Posterior cingulate gyrus (tissue), 11 donors: Measurements from ENCODE around the gene MT1A.

Experiments used
- DNase-seq, 10 donors: peaks; one replicate each; pipeline versions ENCODE4 v3.0.0 to v3.0.0-alpha.2; 2020 to 2021; ENCODE audit warnings: mixed read lengths in 3 of 10
- intact Hi-C: fragments of 100-400 bp; cut with DNase I; formaldehyde crosslinking; loops from one replicate; pipeline ENCODE4 v1.15.1; 2023

The MT1A gene

DNA sequence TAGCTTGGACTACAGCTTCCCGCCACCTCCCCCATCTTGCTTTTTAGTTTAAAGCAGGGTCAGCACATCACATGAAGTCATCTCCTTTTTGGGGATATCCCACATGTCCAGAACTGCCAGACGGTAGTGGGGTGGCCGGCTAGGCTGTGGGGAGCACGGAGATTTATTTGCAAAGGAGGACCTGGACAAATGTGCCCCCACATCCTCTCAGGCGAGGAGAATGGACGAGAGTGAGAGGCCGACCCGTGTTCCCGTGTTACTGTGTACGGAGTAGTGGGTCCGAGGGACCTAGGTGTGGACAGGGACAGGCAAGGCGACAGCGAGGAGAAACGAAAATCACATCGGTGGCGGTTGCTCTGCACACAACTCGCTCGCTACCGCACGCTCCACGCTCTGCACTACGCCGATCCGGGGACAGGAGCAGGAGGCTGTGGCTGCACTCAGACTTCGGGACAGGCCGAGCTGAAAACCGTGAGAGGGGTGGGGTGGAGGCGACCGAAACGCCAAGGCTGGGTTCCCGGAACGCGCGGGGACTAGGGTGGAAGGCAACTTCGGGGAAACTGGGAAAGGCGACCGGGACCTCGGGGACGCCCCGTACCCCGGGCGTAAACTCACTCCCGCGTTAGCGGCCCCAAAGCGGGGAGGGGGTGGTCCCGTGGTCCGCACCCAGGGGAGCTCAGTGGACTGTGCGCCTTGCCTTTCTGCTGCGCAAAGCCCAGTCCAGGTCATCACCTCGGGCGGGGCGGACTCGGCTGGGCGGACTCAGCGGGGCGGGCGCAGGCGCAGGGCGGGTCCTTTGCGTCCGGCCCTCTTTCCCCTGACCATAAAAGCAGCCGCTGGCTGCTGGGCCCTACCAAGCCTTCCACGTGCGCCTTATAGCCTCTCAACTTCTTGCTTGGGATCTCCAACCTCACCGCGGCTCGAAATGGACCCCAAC lies at the start of gene MT1A:
TSS of gene MT1A (plus strand) at position 853 of the 937 bp plus-strand sequence. CDS start at position 926, 73 bp downstream.
- intact Hi-C loops: no loop called here
- DNase-seq: peak in 2 of 10 donors; percentile 31 to 89

DNA sequence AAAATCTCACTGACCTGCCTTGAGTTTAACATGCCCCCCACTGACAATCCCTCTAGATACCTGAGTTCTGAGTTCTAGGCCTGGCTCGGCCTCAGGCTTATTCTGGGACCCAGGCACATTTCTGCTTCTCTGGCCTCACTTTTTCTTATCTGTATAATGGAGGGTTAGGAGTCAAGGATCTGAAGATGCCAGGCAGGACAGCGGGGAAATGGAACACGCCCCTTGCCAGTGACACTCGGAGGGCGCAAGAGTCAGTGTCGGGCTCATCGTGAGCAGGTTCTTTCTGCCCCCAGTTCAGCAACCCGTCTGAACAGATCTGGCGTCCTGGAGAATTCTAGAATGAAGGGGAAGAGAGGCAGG lies 49.7 kb upstream of the MT1A start:
- intact Hi-C loops: no loop called here
- DNase-seq: no peak

DNA sequence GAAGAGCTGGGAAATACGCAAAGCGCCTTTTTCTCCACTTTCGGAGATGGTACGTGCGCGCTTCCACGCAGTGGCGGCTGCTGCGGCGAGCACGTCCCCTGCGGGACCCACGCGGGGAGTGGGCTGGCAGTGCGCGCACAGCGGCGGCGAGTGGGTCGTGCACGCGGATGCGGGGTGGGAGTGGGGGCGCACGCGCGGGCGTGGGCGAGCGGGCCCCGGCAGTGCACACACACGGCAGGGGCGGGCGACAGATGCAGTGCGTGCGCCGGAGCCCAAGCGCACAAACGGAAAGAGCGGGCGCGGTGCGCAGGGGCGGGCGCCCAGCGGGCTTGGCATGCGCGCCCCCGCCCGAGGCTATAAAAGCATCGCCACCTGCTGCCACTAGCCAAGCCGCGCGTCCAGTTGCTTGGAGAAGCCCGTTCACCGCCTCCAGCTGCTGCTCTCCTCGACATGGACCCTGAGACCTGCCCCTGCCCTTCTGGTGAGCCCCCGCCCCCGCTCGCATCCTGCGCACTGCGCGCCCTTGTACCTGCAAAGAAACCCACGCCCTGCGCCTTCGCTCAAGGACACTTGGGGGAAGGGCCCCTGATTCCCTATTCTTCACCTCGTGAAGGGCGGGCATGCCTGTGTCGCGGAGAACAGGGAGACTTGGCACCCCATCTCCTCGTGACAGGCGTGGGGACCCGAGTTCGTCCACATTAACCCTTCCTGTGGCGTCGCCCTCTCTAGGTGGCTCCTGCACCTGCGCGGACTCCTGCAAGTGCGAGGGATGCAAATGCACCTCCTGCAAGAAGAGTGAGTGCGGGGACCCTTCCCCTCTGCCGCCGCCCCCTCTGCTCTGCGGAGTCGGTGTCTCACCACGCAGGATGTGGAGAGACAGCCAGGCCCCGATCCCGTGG lies 49.1 kb upstream of the MT1A start, which contains the start of gene MT3:
TSS of gene MT3 (plus strand) at position 388 of the 899 bp plus-strand sequence. CDS start at position 451, 63 bp downstream.
- intact Hi-C loops: no loop called here
- peak; percentile 74 to 98 (median 87) for DNase-seq

DNA sequence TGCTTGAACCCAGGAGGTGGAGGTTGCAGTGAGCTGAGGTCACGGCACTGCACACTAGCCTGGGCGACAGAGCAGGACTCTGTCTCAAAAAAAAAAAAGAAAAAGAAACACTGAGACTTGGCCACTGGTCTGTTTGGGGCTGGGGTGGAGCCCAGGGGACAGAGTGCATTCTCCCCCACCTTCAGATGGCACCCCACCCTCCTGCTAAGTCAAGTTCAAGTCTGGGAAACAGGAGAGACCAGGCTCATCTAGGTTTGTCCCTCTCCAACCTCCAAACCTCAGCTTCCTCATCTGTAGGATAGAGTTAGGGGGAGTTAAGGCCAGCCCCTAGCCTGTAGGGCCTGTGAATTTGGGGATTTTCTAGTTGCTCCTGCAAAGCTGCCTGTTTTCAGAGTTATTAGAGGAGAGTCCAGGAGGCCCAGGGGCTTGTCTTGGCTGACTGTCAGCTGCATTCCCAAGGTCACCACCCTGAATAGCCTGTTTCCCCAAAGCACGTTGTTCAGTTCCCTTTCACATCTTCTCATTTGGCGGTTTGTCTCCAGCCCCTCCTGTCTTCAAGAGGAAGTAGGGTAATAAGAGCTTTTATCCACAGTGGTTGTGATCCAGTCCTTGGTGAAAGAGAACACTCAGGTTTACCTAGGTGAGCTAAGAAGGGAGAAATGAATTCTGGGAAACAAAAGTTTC lies 46.9 kb upstream of the MT1A start:
- no peak for DNase-seq
- intact Hi-C loops: no loop called here

DNA sequence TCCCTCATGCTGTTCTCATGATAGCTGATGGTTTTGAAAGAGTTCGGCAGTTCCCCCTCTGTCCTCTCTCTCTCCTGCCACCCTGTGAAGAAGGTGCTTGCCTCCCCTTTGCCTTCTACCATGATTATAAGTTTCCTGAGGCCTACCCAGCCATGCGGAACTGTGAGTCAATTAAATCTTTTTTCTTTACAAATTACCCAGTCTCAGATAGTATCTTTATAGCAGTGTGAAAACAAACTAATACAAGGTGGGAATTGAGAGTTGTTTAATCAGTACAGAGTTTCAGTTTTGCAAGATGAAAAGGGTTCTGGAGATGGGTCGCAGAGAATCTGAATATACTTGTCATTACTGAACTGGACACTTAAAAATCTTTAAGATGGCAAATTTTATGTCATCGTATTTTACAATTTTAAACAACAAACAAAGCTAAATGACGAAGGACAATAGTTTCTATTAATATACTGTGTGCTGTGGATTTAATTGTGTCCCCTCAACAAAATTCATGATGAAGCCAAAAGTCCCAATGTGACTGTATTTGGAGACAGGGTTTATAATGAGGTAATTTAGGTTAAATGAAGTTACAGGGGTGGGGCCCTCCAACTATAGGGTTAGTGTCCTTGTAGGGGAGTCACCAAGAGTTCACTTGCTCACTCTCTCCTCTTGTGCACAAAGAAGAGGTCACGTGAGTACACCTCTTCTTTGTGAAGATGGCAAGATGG lies 44.7 kb upstream of the MT1A start:
- intact Hi-C loops: no loop called here
- no peak for DNase-seq

DNA sequence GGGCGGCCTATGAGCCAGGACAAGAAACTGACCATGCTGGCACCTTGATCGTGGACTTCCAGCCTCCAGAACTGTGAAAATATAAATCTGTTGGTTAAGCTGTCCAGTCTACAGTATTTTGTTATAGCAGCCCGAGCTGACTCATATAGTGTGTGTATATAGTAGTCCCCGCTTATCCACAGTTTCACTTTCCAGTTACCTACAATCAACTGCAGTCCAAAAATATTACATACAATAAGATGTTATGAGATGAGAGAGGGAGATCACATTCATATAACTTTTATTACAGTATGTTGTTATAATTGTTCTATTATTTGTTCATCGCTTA lies 44.2 kb upstream of the MT1A start:
- intact Hi-C loops: no loop called here
- no peak for DNase-seq

DNA sequence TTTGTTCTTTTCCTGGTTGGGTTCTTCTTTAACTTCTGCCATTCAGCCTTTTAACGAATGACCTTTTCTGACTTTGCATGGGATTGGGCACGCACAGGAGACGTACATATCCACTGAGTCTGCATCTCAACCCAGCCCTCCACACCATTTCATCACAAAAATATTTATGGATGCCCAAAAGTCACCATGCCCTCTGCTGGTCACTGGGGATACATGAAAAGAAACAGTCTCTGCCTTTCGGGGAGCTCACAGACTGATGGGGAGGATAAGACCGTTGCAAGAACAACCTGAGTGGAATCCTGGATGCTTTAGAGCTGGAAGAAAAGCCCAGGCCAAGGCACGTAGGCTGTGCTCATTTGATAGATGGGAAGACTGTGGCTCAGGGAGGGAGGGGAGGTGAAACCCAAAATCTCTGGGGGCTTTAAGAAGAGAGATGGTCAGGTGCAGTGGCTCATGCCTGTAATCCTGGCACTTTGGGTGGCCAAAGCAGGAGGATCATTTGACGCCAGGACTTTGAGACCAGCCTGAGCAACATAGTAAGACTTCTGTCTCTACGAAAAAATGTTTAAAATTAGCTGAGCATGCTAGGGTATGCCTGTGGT lies 38.0 kb upstream of the MT1A start:
- intact Hi-C loops: loop anchor here (2.0 to 10.0 kb wide), 2 partner anchors 86 to 156 kb away; no protein-coding TSS in a partner anchor
- DNase-seq: peak in 5 of 10 donors; percentile 39 to 90 (median 53)

DNA sequence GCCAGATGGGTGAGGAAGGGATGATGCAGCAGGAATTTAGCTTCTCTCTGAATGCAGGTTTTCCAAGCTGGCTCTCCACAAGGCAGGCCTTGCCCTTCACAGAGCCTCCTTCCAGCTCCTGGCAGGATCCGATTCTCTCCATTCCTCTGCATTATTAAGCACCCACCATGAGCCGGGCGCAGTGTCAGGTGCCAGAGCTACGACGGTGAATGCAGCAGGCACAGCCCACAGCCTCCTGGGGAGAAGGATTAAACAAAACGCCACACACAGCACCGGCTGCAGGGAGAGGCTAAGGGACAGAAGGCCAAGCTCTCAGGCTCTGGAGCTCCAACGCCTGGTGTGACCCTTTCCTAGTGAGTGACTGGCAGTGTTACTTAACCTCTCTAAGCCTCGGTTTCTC lies 37.1 kb upstream of the MT1A start:
- intact Hi-C loops: loop anchor here (2.0 to 10.0 kb wide), 2 partner anchors 87 to 157 kb away; no protein-coding TSS in a partner anchor
- no peak for DNase-seq

DNA sequence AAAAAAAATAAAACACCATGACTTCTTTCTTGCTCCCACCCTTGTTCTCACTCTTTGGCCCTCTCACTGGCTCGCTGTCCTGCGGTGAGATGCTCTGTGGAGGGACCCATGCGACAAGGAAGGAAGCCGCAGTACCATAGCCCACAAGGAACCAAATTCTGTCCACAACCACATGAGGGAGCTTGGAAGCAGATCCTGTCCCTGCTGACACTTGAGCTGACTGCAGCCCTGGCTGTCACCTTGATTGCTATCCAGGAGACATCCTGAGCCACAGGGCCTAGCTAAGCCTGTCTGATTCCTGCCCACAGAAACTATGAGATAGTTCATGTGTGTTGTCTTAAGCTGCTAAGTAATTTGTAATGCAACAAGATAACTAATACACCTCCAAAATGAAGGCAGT lies 34.9 kb upstream of the MT1A start:
- DNase-seq: peak in 5 of 10 donors; percentile 45 to 87 (median 51)
- intact Hi-C loops: loop anchor here (1.0 to 10.0 kb wide), 2 partner anchors 99 to 159 kb away; no protein-coding TSS in a partner anchor

DNA sequence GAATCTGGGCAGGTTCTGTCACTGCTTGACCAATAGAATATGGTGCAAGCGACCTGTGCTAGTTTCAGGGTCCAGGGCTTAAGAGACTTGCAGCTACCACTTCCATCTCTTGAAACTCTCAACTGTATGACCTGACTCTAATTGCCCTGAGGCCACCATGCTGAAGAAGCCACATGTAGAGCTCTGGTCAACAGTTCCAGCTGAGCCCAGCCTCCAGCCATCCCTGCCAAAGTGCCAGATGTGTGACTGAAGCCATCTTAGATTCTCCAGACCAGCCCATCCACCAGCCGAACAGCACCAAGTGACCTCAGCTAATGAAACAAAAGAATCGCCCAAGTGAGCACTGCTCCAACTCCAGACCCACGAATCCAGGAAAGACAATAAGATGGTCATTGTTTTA lies 33.5 kb upstream of the MT1A start:
- DNase-seq: no peak
- intact Hi-C loops: loop anchor here (10.0 kb wide), 1 partner anchor 160 kb away; no protein-coding TSS in a partner anchor

DNA sequence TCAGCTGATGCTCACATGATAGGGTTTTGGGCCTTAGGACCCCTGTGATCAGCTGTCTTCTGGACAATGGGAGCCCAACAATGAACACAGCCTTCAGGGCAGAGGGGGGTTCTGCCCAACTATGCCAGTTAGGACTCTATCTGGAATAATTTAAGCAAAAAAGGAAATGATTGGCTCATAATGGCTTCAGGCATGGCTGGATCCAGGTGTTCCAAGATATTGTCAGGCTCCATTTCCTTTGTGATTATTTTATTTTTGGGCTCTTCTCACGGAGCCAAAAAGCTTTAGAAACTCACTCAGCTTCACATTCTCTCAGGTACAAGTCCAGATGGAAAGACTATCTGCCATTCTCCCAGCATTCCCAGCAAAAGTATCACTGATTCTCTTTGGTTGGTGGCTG lies 33.0 kb upstream of the MT1A start:
- intact Hi-C loops: loop anchor here (10.0 kb wide), 1 partner anchor 161 kb away; no protein-coding TSS in a partner anchor
- no peak for DNase-seq

DNA sequence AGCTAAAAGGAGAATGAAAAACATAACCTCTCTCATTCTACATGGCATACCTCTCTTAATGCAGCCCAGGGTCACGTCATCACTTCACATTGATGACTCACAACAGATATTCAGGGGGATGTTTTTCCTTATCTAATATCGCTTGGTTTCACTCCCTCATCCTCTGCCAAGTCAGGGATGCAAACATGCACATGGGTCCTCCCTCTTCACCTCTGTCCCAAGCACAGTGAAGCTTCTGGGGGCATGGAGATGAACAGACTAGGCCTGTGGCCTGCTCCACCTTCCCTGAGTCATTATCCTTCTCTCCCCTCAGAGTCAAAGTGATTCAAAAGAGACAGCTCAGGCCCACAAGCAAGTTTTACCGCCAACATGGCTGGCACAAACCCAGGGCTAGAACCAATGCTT lies 32.4 kb upstream of the MT1A start:
- intact Hi-C loops: loop anchor here (10.0 kb wide), 1 partner anchor 161 kb away; no protein-coding TSS in a partner anchor
- DNase-seq: no peak

DNA sequence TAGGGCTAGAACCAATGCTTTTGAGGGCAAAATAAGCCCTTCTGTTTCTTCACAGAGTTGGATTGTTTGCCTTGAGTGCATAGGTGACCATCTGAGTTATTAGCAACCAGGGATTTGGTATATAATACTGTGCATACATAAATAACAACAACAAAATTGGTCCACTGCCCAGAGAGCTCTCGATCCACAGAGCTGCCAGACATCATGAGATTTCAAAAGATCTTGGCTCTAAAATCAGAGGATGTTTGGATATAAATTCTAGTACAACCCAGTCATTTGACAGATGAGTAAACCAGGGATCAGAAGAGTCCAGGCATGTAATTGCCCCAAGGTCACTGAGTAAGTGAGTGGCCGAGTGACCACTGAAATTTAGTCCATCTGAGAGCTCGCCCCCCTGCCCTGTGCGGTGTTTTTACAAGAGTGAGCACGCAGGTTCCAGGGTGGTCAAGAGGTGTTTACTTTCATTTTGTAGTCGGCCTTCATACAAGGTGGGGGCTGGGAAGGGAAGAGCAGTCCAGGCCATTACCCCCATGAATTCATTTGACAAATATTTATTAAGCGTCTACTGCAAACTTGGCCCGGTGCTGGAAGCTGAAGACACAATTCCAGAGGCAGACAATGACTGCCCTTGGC lies 31.9 kb upstream of the MT1A start:
- no peak for DNase-seq
- intact Hi-C loops: loop anchor here (10.0 kb wide), 1 partner anchor 162 kb away; no protein-coding TSS in a partner anchor

DNA sequence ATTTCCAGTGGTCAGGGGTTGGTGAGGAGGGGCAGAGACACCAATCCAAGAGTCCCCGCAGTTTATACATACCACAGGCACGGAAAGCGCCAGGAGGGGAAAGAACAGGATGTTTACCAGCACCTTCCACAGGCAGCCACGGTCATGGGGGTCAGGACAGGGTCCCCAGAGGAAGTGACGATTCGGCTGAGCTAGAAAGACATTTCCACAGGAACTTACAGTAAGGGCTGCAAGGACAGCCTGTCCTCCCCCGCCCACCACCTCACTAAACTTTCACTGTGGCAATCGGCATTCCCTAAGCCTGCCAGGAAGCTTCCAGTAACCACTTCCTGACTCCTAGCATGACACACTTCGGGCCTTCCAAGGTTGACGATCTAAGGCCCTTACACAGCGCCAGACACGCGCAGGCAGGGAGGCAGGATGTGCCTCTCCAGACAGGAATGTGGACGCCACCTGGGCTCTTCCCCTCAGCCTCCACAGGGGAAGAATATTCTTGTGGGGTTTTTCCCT lies 31.3 kb upstream of the MT1A start:
- intact Hi-C loops: loop anchor here (10.0 kb wide), 1 partner anchor 162 kb away; no protein-coding TSS in a partner anchor
- DNase-seq: peak in 1 of 10 donors; percentile 86

DNA sequence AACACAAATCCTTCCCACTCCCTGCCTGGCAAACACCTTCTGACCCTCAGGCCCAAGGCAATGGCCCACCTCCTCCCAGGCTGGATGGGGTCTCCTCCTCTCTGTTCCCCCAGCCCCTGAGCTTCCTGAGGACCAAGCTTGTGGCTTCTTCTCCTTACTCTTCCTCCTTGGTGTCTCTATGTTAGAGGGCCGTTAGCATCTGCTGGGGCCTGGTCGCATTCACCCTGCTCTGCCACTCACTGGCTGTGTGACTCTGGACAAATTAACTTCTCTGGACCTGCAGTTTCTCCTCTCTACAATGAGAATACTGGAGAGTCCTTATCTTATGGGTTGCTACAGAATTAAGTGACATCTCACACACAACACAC lies 30.8 kb upstream of the MT1A start:
- intact Hi-C loops: loop anchor here (2.0 to 10.0 kb wide), 2 partner anchors 75 to 163 kb away; partner anchors contain the start of gene MT1X
- DNase-seq: no peak

DNA sequence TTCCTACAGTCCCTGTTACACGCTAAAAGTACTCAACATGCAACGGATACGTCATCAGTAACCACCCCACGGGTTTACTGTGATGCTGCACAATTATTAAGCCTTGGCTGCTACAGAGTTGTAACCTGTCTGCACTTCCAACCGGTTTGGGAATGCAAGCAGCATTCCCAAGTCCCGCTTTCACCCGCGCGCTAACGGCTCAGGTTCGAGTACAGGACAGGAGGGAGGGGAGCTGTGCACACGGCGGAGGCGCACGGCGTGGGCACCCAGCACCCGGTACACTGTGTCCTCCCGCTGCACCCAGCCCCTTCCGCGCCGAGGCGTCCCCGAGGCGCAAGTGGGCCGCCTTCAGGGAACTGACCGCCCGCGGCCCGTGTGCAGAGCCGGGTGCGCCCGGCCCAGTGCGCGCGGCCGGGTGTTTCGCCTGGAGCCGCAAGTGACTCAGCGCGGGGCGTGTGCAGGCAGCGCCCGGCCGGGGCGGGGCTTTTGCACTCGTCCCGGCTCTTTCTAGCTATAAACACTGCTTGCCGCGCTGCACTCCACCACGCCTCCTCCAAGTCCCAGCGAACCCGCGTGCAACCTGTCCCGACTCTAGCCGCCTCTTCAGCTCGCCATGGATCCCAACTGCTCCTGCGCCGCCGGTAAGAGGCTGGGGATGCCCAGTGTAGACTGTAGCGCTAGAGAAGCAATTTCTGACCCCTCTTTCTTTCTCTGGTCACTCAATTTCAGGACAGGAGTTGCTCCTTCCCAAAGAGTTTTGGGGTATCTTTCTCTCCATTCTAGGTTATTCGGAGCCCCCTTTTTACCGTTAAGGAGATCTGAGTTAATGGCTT lies 30.2 kb upstream of the MT1A start, which contains the start of gene MT2A:
TSS of gene MT2A (plus strand) at position 542 of the 833 bp plus-strand sequence. CDS start at position 614, 72 bp downstream.
- DNase-seq: peak; percentile 76 to 98 (median 90)
- intact Hi-C loops: loop anchor here (2.0 to 10.0 kb wide), 2 partner anchors 75 to 163 kb away; partner anchors contain the start of gene MT1X

DNA sequence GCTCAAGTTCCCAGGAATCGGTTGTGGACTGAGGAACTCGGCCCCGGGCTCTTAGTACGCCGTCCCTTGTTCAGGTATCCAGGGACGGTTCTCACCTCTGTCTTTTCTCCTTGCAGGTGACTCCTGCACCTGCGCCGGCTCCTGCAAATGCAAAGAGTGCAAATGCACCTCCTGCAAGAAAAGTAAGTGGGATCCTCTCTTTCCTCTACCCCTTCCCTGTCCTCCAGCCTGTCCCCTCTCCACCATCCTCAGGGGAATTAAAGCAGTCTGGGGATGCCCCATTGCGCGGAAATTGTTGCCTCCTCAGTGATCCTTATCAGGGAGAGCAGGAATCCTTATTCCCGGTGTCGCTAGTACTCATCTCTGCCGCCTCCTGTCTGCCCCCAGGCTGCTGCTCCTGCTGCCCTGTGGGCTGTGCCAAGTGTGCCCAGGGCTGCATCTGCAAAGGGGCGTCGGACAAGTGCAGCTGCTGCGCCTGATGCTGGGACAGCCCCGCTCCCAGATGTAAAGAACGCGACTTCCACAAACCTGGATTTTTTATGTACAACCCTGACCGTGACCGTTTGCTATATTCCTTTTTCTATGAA lies 29.5 kb upstream of the MT1A start:
- peak in 1 of 10 donors; percentile 90 for DNase-seq
- intact Hi-C loops: loop anchor here (2.0 to 10.0 kb wide), 2 partner anchors 74 to 164 kb away; partner anchors contain the start of gene MT1X
